ENCODE measurements around the gene GABRG3.

The GABRG3 gene

GRCh38 chr15:27459836-27460235 is 488.9 kb downstream of the GABRG3 start:
- Histone ChIP-seq H3K36me3 (ENCODE audit: low read length) (no peaks in the 10 kb centered on the region), H4K20me1 (ENCODE audit: low read depth, low read length) (no peaks in the 10 kb centered on the region), H3F3A (ENCODE audit: insufficient read depth) (no peaks in the 10 kb centered on the region), H3K9ac (ENCODE audit: low read length) (no peak overlapping the region), H3K4me3 (ENCODE audit: insufficient read depth, low read length, poor library complexity, severe bottlenecking) (no peak overlapping the region), H2AFZ (ENCODE audit: low read depth, low read length, severe bottlenecking) (no peak overlapping the region), H3K9me2 (replicated peaks; ENCODE audit: insufficient read depth, low read length) (no peaks in the 10 kb centered on the region), H3K4me2 (ENCODE audit: low read depth, low read length, poor library complexity, severe bottlenecking) (no peak overlapping the region), H3K27ac (ENCODE audit: low read depth, low read length) (no peak overlapping the region), H3K9me3 (ENCODE audit: insufficient read depth, low read length) (no peaks in the 10 kb centered on the region), H3K79me2 (ENCODE audit: insufficient read depth, low read length) (no peaks in the 10 kb centered on the region), H3K27me3 (ENCODE audit: low read length) (no peaks in the 10 kb centered on the region)
- TF ChIP-seq EZH2phosphoT487 (conservative IDR thresholded peaks at IDR 0.05; ENCODE audit: low read length) = no peak
- no peak for TF ChIP-seq CTCF (IDR thresholded peaks at IDR 0.05; ENCODE audit: insufficient read depth, low read length, poor library complexity, severe bottlenecking)

GRCh38 chr15:27461181-27461580 is 490.2 kb downstream of the GABRG3 start:
- TF ChIP-seq EZH2phosphoT487 (conservative IDR thresholded peaks at IDR 0.05; ENCODE audit: low read length) = no peak
- TF ChIP-seq CTCF (IDR thresholded peaks at IDR 0.05; ENCODE audit: insufficient read depth, low read length, poor library complexity, severe bottlenecking) = no peak
- H3K27ac ChIP-seq (ENCODE audit: low read depth, low read length) = no peak overlapping the region
- no peak overlapping the region for H3K9ac ChIP-seq (ENCODE audit: low read length)
- no peaks in the 10 kb centered on the region for H3K79me2 ChIP-seq (ENCODE audit: insufficient read depth, low read length)
- no peak overlapping the region for H2AFZ ChIP-seq (ENCODE audit: low read depth, low read length, severe bottlenecking)
- H3K36me3 ChIP-seq (ENCODE audit: low read length) = no peaks in the 10 kb centered on the region
- H3K27me3 ChIP-seq (ENCODE audit: low read length) = no peaks in the 10 kb centered on the region
- no peaks in the 10 kb centered on the region for H4K20me1 ChIP-seq (ENCODE audit: low read depth, low read length)
- H3K9me2 ChIP-seq (replicated peaks; ENCODE audit: insufficient read depth, low read length) = no peaks in the 10 kb centered on the region
- H3F3A ChIP-seq (ENCODE audit: insufficient read depth) = no peaks in the 10 kb centered on the region
- H3K4me2 ChIP-seq (ENCODE audit: low read depth, low read length, poor library complexity, severe bottlenecking) = no peak overlapping the region
- H3K9me3 ChIP-seq (ENCODE audit: insufficient read depth, low read length) = no peaks in the 10 kb centered on the region
- H3K4me3 ChIP-seq (ENCODE audit: insufficient read depth, low read length, poor library complexity, severe bottlenecking) = no peak overlapping the region

GRCh38 chr15:27463525-27464088 is 492.6 kb downstream of the GABRG3 start:
- Histone ChIP-seq H3K79me2 (ENCODE audit: insufficient read depth, low read length) (no peaks in the 10 kb centered on the region), H3K4me3 (ENCODE audit: insufficient read depth, low read length, poor library complexity, severe bottlenecking) (no peak overlapping the region), H3K27ac (ENCODE audit: low read depth, low read length) (no peak overlapping the region), H3F3A (ENCODE audit: insufficient read depth) (no peaks in the 10 kb centered on the region), H4K20me1 (ENCODE audit: low read depth, low read length) (no peaks in the 10 kb centered on the region), H3K9ac (ENCODE audit: low read length) (no peak overlapping the region), H3K9me3 (ENCODE audit: insufficient read depth, low read length) (no peaks in the 10 kb centered on the region), H3K27me3 (ENCODE audit: low read length) (no peaks in the 10 kb centered on the region), H3K9me2 (replicated peaks; ENCODE audit: insufficient read depth, low read length) (no peaks in the 10 kb centered on the region), H3K36me3 (ENCODE audit: low read length) (no peaks in the 10 kb centered on the region), H2AFZ (ENCODE audit: low read depth, low read length, severe bottlenecking) (no peak overlapping the region), H3K4me2 (ENCODE audit: low read depth, low read length, poor library complexity, severe bottlenecking) (no peak overlapping the region)
- TF ChIP-seq CTCF (IDR thresholded peaks at IDR 0.05; ENCODE audit: insufficient read depth, low read length, poor library complexity, severe bottlenecking) (no peak), EZH2phosphoT487 (conservative IDR thresholded peaks at IDR 0.05; ENCODE audit: low read length) (no peak)
